AG09319 (cell line): ENCODE measurements around the gene ARHGAP26.

Experiments
- DNase-seq: peaks from one replicate; pipeline ENCODE4 v3.0.0-alpha.2; 2010; ENCODE audit warnings: low read depth; ENCODE audit errors: extremely low read depth
- CTCF ChIP-seq: IDR thresholded peaks from 2 replicates; pipeline ENCODE4 v1.5.1; 2011; ENCODE audit warnings: low read depth, mild to moderate bottlenecking, inconsistent platforms, low read length, moderate library complexity

ARHGAP26 gene

DNA sequence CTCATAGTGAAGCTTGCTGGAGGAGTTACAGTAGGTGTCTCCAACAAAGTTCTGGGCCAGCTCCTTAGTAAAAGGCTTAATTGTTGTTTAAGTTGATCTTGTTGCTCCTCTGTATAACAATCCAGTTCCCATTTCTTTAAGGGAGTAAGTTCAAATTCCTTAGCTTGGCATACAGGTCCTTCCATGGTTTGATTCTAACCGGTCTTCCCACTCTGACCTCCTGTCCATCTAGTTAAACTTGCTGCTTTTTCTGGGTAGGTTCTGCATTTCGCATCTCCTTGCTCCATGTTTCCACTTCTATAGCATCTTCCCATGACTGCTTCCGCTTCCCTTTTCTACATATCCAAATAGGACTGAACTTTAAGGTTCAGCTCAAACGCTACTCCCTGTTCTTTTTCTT lies 95.5 kb downstream of the ARHGAP26 start:
- DNase-seq, result no peak
- no peak for TF ChIP-seq CTCF

DNA sequence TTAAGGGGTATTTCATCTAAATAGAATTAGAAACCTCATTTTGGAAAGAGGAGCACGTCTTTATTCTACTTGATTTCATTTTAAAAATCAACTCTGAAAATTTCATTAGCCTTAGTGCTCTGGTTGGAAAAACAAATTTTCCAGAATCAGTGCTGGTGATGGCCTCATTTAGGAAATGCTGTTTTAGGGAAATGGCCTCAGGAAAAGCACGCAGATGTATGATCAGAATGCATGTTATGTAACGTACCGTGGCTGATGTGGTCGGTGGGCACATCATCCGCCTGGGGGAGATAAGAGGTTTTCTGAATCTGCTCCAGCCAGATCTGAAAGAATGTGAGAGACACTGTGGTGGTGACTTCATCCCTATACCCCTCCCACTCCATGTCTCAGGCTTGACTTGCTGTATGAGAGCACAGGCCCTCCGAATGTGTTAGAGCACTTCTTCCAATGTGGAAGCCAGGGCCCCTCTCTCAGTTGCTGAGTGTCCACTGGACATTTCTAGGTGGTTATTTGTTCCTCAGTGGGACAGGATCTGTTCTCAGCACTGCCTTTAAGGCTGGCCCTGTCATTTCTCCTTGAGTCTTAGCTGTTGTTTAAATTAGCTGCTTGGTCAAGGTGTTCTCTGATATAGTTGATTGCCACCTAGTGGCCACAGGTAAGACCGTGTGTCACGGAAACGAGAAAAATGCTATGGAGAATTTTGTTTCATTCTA lies 96.5 kb downstream of the ARHGAP26 start:
- peak; percentile 25 for DNase-seq
- TF ChIP-seq CTCF, result peak; percentile 60

- TF ChIP-seq CTCF, result no peak
- no peak for DNase-seq
Observed at GRCh38 chr5:142869886-142870285, 99.7 kb downstream of the ARHGAP26 start.

GRCh38 chr5:142870532-142871362 lies 100.6 kb downstream of the ARHGAP26 start:
- no peak for DNase-seq
- no peak for TF ChIP-seq CTCF

DNA sequence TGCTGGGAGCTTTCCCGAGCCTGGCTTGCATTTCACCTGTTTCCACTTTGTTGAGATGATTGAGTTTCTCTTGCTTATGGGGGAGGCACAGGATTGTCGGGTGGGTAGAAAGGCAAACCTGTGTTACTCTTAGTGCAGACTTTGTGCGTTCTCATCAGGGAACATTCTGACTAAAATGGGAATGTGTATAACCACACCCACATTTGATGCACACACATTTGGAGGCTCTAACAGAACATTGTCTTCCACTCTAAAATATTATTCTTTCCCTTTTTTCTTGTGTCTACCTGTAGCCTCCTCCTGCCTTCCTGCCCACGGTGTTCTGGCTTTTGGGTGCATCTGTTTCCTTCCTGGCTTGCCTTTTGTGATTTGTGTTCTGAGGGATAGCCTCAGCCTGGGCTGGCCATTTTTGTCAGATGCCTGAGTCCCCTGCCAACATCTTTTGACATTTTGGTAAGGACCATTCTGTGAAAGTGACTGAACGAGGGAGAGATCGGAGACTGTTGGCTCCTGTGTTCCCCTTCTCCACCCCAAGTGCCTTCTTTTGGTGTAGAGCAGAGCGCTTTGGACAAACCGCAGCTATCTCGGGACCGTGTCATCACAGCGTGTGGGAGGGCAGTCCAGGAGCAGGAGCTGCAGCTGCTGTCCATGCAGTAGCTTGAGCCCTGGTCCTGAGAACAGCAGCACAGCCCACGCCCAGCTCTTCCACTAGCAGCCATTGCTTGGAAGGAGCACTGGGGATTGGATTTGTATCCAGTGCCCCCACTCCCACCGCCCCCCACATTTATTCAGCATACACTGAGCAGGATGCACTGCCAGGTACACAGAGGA lies 101.4 kb downstream of the ARHGAP26 start:
- no peak for DNase-seq
- no peak for TF ChIP-seq CTCF

DNA sequence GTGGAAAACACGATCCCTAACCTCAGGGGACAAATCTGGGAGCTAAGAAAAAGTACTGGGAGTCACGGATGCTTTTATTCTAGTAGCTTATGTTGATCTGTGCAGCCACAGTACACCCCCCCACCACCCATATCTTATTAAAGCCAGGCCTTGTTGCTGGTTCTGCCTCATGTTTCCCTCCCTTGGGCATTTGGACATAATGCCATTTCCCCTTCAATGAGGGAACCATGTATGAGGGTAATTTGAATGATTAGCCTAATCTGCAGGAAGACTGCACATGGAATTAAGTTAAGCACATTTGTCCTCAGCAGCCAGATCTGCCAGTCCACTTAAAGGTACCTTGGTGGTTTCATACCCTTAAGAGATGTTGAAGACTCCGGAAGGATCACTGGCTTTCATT lies 102.0 kb downstream of the ARHGAP26 start:
- TF ChIP-seq CTCF, result no peak
- no peak for DNase-seq
